ENCODE results near the gene GDF7.

DNA sequence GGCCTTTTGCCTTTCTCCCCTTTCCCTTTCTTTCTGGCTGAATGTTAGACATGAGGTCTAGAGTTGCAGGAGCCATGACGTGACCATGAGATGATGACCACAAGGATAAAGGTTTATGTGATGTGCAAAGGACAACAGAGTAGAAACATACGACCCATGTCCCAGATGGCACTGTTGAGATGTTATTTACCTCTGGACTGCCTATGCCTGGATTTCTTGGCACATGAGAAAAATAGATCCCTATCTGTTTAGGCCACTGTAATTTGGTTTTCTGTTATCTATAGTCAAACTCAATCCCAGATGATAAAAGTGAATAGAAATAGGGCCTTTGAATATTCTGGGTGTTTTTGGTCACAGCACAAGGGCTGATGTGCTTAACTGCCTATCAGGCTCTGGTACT, 58.8 kb downstream of the GDF7 start:
- TF ChIP-seq FOXM1 (IDR thresholded peaks at IDR 0.05; ENCODE audit: borderline replicate concordance, low read depth), result no peak
- TF ChIP-seq TAF1 (IDR thresholded peaks at IDR 0.05; ENCODE audit: low read depth), result no peak

All from Ishikawa (cell line).